ENCODE data around the gene SLC2A13. TPM values are rescaled to one million over a fixed set of nuclear protein-coding genes. Genes with fewer than 3 reads are reported as not detected.
A peak's percentile ranks its signal among the peaks of the same experiment; 100 is the strongest.

SLC2A13 gene
- total RNA-seq, 1 experiment from 2014 or later, result 7.0 TPM

GRCh38 chr12:39874785-39875184, 231.1 kb downstream of the SLC2A13 start:
- no CpG with 5 or more reads among the region's 2 CpGs for WGBS (ENCODE audit: extremely low coverage, insufficient read length, low lambda C conversion rate)
- H4K91ac ChIP-seq (ENCODE audit: insufficient read length, low read depth, low read length), result no peak overlapping the region
- no peak overlapping the region for H2BK5ac ChIP-seq (ENCODE audit: insufficient read length, low read length)
- no peak overlapping the region for H2BK12ac ChIP-seq (ENCODE audit: insufficient read length, low read depth, low read length)
- H2BK20ac ChIP-seq (ENCODE audit: low read depth, low read length, poor library complexity, severe bottlenecking), result no peak overlapping the region
- Mint-ChIP-seq H3K4me1 (peaks cover 14 to 16% of the 10 kb centered on the region in 2 experiments), H3K27ac (peak overlapping the region; percentile 9 to 27 (median 18); a peak in 4 of 7 replicates), H3K9me3 (peaks cover 23 to 25% of the 10 kb centered on the region in 2 experiments), H3K27me3 (ENCODE audit: low read depth) (peaks cover 4% of the 10 kb centered on the region; the same call in 1 of the 2 replicates), H3K36me3 (ENCODE audit: insufficient read depth in 1 of 3, low read depth in 3 of 3) (peaks cover 16 to 26% (median 25%) of the 10 kb centered on the region in 3 experiments), H3K4me3 (no peak overlapping the region)
- TF ChIP-seq CTCF (conservative IDR thresholded peaks at IDR 0.05), result no peak
- H3K14ac ChIP-seq (ENCODE audit: insufficient read depth, low read length), result no peak overlapping the region; the same call in 1 of the 2 replicates
- H3K27ac ChIP-seq (ENCODE audit: insufficient read length, low read depth, low read length), result no peak overlapping the region
- H2BK120ac ChIP-seq (ENCODE audit: low read depth, low read length, poor library complexity, severe bottlenecking), result no peak overlapping the region
- peaks cover 22% of the 10 kb centered on the region for H3K9me3 ChIP-seq (ENCODE audit: control insufficient read depth, low read depth, low read length)
- H3K4me2 ChIP-seq (ENCODE audit: insufficient read depth, insufficient read length, low read length), result no peak overlapping the region
- no peaks in the 10 kb centered on the region for H3K79me1 ChIP-seq (ENCODE audit: insufficient read depth, low read depth, low read length, poor library complexity, severe bottlenecking)
- no peak overlapping the region for H3K56ac ChIP-seq (ENCODE audit: insufficient read length, low read depth, low read length)
- H3K23ac ChIP-seq (ENCODE audit: insufficient read length, low read depth, low read length), result no peak overlapping the region
- no peak overlapping the region for H2AK5ac ChIP-seq (ENCODE audit: insufficient read length, low read length)
- H2BK15ac ChIP-seq (ENCODE audit: low read depth, low read length), result no peak overlapping the region
- H3K18ac ChIP-seq (ENCODE audit: insufficient read length, low read depth, low read length), result no peak overlapping the region
- no peak overlapping the region for H3K9ac ChIP-seq (ENCODE audit: extremely low read depth, insufficient read length, low read length)
- no peak overlapping the region for H2AFZ ChIP-seq (ENCODE audit: low read length)
- no peaks in the 10 kb centered on the region for H3K27me3 ChIP-seq (ENCODE audit: insufficient read depth, low read length)
- no peaks in the 10 kb centered on the region for H3K23me2 ChIP-seq (ENCODE audit: insufficient read length, low read depth, low read length, poor library complexity, severe bottlenecking)
- H3K4me1 ChIP-seq (ENCODE audit: insufficient read depth, low read length), result no peaks in the 10 kb centered on the region
- no peaks in the 10 kb centered on the region for H4K20me1 ChIP-seq (ENCODE audit: control insufficient read depth, insufficient read depth, insufficient read length)
- no peak overlapping the region for H4K5ac ChIP-seq (ENCODE audit: insufficient read length, low read depth, low read length)
- H3K79me2 ChIP-seq (ENCODE audit: insufficient read depth, low read length), result no peaks in the 10 kb centered on the region
- no peak for DNase-seq
- H3T11ph ChIP-seq (ENCODE audit: low read length), result no peak overlapping the region
- no peak overlapping the region for H4K8ac ChIP-seq (replicated peaks; ENCODE audit: insufficient read length, low read depth, low read length)
- H3K4ac ChIP-seq (ENCODE audit: low read depth, low read length), result no peak overlapping the region
